Ovary (tissue), 3 donors: ENCODE measurements around the gene UGCG.

ENCODE experiments used
- POLR2A ChIP-seq: fragments of 450-650 bp; IDR thresholded peaks from one replicate; pipeline ENCODE4 v1.6.1; 2017; ENCODE audit warnings: antibody characterized with exemption, mild to moderate bottlenecking, moderate library complexity
- TF ChIP-seq, protein P1 (sequence below), 3 donors: fragments of 450-650 bp in 2 of 3; fragments of 200-600 bp in 1 of 3; IDR thresholded peaks; one replicate each; pipeline versions ENCODE4 v1.5.1 to v1.8.0; 2016 to 2022; ENCODE audit warnings: antibody characterized with exemption in 3 of 3, mild to moderate bottlenecking in 1 of 3
- donor health status: DM: no; HTN: no; CAD: no.

DNA sequence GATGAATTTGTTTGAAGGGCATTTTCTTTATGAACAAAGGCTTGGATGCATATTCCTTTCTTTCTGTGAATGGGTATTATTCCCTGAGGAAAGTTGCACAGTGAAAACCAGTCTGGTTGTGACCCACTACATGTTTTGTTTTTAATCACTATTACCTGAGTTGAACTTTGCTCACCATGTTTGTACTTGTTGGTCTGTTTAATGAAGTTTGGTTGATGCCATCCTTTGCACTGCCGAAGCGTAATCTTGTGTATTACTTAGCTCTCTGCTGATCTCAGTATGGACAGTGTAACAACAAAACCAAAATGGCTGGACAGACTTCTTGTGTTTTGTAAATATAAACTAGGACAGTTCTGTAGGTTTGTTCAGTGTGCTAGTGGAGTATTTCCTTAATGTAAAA, 38.1 kb downstream of the UGCG start:
- TF ChIP-seq, protein P1, sequence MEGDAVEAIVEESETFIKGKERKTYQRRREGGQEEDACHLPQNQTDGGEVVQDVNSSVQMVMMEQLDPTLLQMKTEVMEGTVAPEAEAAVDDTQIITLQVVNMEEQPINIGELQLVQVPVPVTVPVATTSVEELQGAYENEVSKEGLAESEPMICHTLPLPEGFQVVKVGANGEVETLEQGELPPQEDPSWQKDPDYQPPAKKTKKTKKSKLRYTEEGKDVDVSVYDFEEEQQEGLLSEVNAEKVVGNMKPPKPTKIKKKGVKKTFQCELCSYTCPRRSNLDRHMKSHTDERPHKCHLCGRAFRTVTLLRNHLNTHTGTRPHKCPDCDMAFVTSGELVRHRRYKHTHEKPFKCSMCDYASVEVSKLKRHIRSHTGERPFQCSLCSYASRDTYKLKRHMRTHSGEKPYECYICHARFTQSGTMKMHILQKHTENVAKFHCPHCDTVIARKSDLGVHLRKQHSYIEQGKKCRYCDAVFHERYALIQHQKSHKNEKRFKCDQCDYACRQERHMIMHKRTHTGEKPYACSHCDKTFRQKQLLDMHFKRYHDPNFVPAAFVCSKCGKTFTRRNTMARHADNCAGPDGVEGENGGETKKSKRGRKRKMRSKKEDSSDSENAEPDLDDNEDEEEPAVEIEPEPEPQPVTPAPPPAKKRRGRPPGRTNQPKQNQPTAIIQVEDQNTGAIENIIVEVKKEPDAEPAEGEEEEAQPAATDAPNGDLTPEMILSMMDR (IDR thresholded peaks at IDR 0.05): no peak
- no peak for TF ChIP-seq POLR2A
